ENCODE results near the gene NRXN3.

Gene NRXN3

DNA sequence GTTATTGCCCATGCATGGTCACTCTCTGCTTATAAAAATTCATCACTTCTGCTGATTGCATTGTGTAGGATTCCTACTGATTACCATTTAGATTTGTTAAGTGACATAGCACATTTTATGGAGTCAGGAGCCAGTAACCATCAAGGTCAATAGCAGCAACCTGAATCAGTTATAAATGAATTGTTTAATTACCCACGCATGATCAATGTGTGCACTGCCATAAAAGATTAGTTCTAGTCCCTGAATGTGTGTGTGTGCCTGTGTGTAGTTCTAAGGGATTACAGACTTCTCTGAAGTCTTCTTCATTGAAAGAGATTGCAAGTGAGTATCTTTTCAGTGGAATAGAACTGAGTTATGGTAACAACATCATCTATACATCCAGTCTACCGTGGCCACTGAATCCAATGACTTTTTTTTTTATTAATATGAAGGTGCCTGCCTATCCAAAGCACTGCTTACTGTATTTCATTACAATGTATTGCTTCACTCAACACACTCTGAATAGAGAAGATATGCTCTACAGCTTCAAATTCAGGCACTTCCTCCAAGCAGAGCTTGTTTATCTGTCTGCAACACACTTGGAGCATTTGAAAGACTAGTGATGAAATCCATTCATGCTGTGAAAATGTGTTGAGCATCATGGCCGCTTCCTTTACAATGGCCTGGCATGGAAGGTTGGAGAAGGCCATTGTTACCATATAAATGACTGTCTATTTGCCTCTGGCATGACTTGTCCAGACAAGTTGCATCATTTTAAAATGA lies 1659.4 kb downstream of the NRXN3 start:
- DNase-seq (ENCODE audit: extremely low read depth, insufficient read length), result no peak

DNA sequence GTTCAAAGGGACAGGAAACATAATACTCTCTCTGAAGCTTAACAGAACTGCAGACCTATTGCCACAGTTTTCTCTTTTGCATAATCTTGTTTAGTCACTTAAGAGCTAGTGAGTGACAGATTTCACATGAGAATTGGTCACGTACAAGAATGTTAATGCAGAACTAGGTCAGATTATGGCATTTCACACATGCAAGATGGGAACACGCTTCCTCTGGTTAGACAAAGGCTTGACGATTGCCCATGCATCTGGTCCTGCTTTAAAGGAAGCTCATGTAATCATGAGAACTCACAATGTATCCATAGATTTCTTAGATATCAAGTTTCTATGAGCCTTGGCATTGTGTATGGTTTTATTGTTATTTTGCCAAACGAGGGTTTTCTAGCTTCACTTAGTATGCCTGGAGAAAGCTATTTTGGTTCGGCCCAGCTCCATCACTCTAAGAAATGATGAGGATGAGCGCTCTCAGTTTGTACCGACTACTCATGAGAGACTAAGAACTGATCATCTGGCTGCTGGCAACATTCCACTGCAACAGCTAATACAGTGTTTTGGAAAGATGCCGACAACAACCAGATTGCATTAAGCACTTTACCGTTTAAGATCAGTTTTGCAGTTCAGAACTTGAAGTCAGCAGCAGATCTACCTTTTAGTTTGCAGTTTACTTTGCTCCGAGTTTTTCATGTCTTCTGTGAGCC lies 1661.2 kb downstream of the NRXN3 start:
- Histone ChIP-seq H3K27me3 (replicated peaks; ENCODE audit: control insufficient read depth, insufficient read depth, low read length) (no peaks in the 10 kb centered on the region), H3K4me3 (replicated peaks; ENCODE audit: low read depth, low read length) (no peak overlapping the region), H3K36me3 (ENCODE audit: control insufficient read depth, insufficient read depth, low read length) (no peaks in the 10 kb centered on the region)
- no peak for DNase-seq (ENCODE audit: extremely low read depth, insufficient read length)
- no peak for TF ChIP-seq CTCF (IDR thresholded peaks at IDR 0.05; ENCODE audit: insufficient read depth, low read length, poor library complexity, severe bottlenecking)

More for the DNA sequence above, 1659.4 kb downstream of the NRXN3 start:
- no peak for TF ChIP-seq CTCF (IDR thresholded peaks at IDR 0.05; ENCODE audit: insufficient read depth, low read length, poor library complexity, severe bottlenecking)
- no peak overlapping the region for H3K4me3 ChIP-seq (replicated peaks; ENCODE audit: low read depth, low read length)
- H3K27me3 ChIP-seq (replicated peaks; ENCODE audit: control insufficient read depth, insufficient read depth, low read length), result no peaks in the 10 kb centered on the region
- H3K36me3 ChIP-seq (ENCODE audit: control insufficient read depth, insufficient read depth, low read length), result no peaks in the 10 kb centered on the region

GRCh38 chr14:79833781-79834180 lies 1663.6 kb downstream of the NRXN3 start:
- H3K27me3 ChIP-seq (replicated peaks; ENCODE audit: control insufficient read depth, insufficient read depth, low read length), result no peaks in the 10 kb centered on the region
- no peak for DNase-seq (ENCODE audit: extremely low read depth, insufficient read length)
- H3K4me3 ChIP-seq (replicated peaks; ENCODE audit: low read depth, low read length), result no peak overlapping the region
- H3K36me3 ChIP-seq (ENCODE audit: control insufficient read depth, insufficient read depth, low read length), result no peaks in the 10 kb centered on the region
- TF ChIP-seq CTCF (IDR thresholded peaks at IDR 0.05; ENCODE audit: insufficient read depth, low read length, poor library complexity, severe bottlenecking), result no peak

DNA sequence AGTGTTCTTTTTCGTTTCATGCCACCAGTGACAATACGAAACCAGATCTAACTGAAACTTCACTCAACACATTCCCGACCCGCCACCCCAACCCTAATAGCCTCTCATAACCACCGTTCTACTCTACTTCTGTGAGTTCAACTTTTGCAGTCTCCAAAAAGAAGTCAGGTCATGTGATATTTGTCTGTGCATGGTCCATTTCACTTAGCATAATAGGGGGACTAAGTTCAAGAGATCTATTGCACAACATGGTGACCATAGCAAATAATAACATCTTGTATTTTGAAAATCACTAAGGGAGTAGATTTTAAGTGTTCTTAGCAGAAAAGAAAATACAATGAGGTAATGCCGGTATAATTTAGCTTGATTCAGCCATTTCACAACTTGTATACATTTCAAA lies 1664.7 kb downstream of the NRXN3 start:
- H3K27me3 ChIP-seq (replicated peaks; ENCODE audit: control insufficient read depth, insufficient read depth, low read length), result no peaks in the 10 kb centered on the region
- TF ChIP-seq CTCF (IDR thresholded peaks at IDR 0.05; ENCODE audit: insufficient read depth, low read length, poor library complexity, severe bottlenecking), result no peak
- H3K4me3 ChIP-seq (replicated peaks; ENCODE audit: low read depth, low read length), result no peak overlapping the region
- no peak for DNase-seq (ENCODE audit: extremely low read depth, insufficient read length)
- H3K36me3 ChIP-seq (ENCODE audit: control insufficient read depth, insufficient read depth, low read length), result no peaks in the 10 kb centered on the region

DNA sequence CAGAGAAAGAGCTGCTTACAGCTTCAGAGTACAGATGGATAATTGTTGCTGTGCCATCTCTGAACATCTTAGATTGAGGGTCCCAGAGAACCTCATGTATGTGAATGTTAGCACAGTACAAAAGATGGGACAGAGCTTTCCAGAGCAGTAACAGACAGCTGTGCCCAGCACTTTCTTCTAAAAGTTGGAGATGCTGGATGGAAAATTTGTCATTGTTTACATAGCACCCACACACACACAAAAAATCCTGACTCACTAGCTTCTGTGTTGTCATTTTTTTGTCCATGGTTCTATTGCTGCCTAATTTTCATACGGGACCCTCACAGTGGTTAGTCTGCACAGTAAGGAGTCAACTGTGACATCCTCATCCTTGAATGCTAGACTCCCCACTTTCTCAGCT lies 1666.4 kb downstream of the NRXN3 start:
- no peak overlapping the region for H3K4me3 ChIP-seq (replicated peaks; ENCODE audit: low read depth, low read length)
- H3K36me3 ChIP-seq (ENCODE audit: control insufficient read depth, insufficient read depth, low read length), result no peaks in the 10 kb centered on the region
- no peak for DNase-seq (ENCODE audit: extremely low read depth, insufficient read length)
- H3K27me3 ChIP-seq (replicated peaks; ENCODE audit: control insufficient read depth, insufficient read depth, low read length), result no peaks in the 10 kb centered on the region
- no peak for TF ChIP-seq CTCF (IDR thresholded peaks at IDR 0.05; ENCODE audit: insufficient read depth, low read length, poor library complexity, severe bottlenecking)

Data from GM06990 (cell line).